ENCODE data around the gene SYTL3. TPM values are rescaled to one million over a fixed set of nuclear protein-coding genes. Genes with fewer than 3 reads are reported as not detected.
A peak's percentile ranks its signal among the peaks of the same experiment; 100 is the strongest.

Gene SYTL3
- total and polyA plus RNA-seq, 2 experiments from 2014 or later = 0.07 TPM; not detected in 1

GRCh38 chr6:158662607-158662953 is 12.7 kb downstream of the SYTL3 start:
- Histone ChIP-seq H3K27me3 (ENCODE audit: insufficient read depth) (no peaks in the 10 kb centered on the region), H3K27ac (ENCODE audit: low read depth) (no peak overlapping the region), H3K36me3 (ENCODE audit: insufficient read depth) (no peaks in the 10 kb centered on the region), H3K4me2 (no peak overlapping the region), H2AFZ (peak overlapping the region; percentile 97; the same call in 1 of the 2 replicates), H3K4me3 (no peak overlapping the region), H3K79me2 (replicated peaks; ENCODE audit: insufficient read depth) (no peaks in the 10 kb centered on the region), H3F3A (replicated peaks; ENCODE audit: low read depth) (no peaks in the 10 kb centered on the region), H3K4me1 (ENCODE audit: insufficient read depth) (peaks cover 18% of the 10 kb centered on the region), H4K20me1 (replicated peaks; ENCODE audit: insufficient read depth) (no peaks in the 10 kb centered on the region), H3K9me2 (ENCODE audit: insufficient read depth) (no peaks in the 10 kb centered on the region)
- no peak for DNase-seq (ENCODE audit: low spot score)
- Mint-ChIP-seq H3K27ac (no peak overlapping the region), H3K9me3 (no peaks in the 10 kb centered on the region), H3K4me3 (no peak overlapping the region), H3K27me3 (ENCODE audit: insufficient read depth, low read depth, poor library complexity) (peaks cover 4% of the 10 kb centered on the region), H3K4me1 (peaks cover 17% of the 10 kb centered on the region), H3K36me3 (ENCODE audit: low read depth) (no peaks in the 10 kb centered on the region)
- TF ChIP-seq EZH2 (IDR thresholded peaks at IDR 0.05; ENCODE audit: low read depth, unreplicated experiment) = no peak
- TF ChIP-seq ETS1 (IDR thresholded peaks at IDR 0.05) = no peak
- no peak for TF ChIP-seq CTCF (conservative IDR thresholded peaks at IDR 0.05; ENCODE audit: low read depth in 2 of 2)
- no peak for TF ChIP-seq REST (IDR thresholded peaks at IDR 0.05; ENCODE audit: unreplicated experiment)
- TF ChIP-seq NANOG (IDR thresholded peaks at IDR 0.05; ENCODE audit: borderline replicate concordance) = no peak
- TF ChIP-seq JUNB (IDR thresholded peaks at IDR 0.05; ENCODE audit: unreplicated experiment) = no peak
- ATAC-seq = no peak

GRCh38 chr6:158662954-158663624 is 13.2 kb downstream of the SYTL3 start:
- no peak overlapping the region for H3K4me3 ChIP-seq
- H4K20me1 ChIP-seq (replicated peaks; ENCODE audit: insufficient read depth) = no peaks in the 10 kb centered on the region
- Mint-ChIP-seq H3K36me3 (ENCODE audit: low read depth) (no peaks in the 10 kb centered on the region), H3K27me3 (ENCODE audit: insufficient read depth, low read depth, poor library complexity) (peaks cover 4% of the 10 kb centered on the region), H3K4me1 (peaks cover 17% of the 10 kb centered on the region), H3K4me3 (no peak overlapping the region), H3K27ac (no peak overlapping the region), H3K9me3 (no peaks in the 10 kb centered on the region)
- no peaks in the 10 kb centered on the region for H3F3A ChIP-seq (replicated peaks; ENCODE audit: low read depth)
- H3K27me3 ChIP-seq (ENCODE audit: insufficient read depth) = no peaks in the 10 kb centered on the region
- no peaks in the 10 kb centered on the region for H3K79me2 ChIP-seq (replicated peaks; ENCODE audit: insufficient read depth)
- ATAC-seq = peak; percentile 36
- H3K36me3 ChIP-seq (ENCODE audit: insufficient read depth) = no peaks in the 10 kb centered on the region
- no peaks in the 10 kb centered on the region for H3K9me2 ChIP-seq (ENCODE audit: insufficient read depth)
- peak overlapping the region; percentile 97 for H2AFZ ChIP-seq
- H3K4me2 ChIP-seq = 0 out of 2 replicates have a peak overlapping the region, but pooled peaks have one; percentile 26
- peak; percentile 32 for DNase-seq (ENCODE audit: low spot score)
- no peak overlapping the region for H3K27ac ChIP-seq (ENCODE audit: low read depth)
- peaks cover 18% of the 10 kb centered on the region for H3K4me1 ChIP-seq (ENCODE audit: insufficient read depth)
- TF ChIP-seq STAT1 (IDR thresholded peaks at IDR 0.05; ENCODE audit: unreplicated experiment) (no peak), NANOG (IDR thresholded peaks at IDR 0.05; ENCODE audit: borderline replicate concordance) (no peak), EZH2 (IDR thresholded peaks at IDR 0.05; ENCODE audit: low read depth, unreplicated experiment) (no peak), CTCF (conservative IDR thresholded peaks at IDR 0.05; ENCODE audit: low read depth in 2 of 2) (no peak), JUNB (IDR thresholded peaks at IDR 0.05; ENCODE audit: unreplicated experiment) (no peak), REST (IDR thresholded peaks at IDR 0.05; ENCODE audit: unreplicated experiment) (no peak)
